ENCODE measurements around the gene RAC2. TPM values are rescaled to one million over a fixed set of nuclear protein-coding genes. Genes with fewer than 3 reads are reported as not detected.

The RAC2 gene
- total and polyA plus RNA-seq, 9 of the 15 experiments (the other 6 are each of a cell fraction or from before 2014, with no cell fraction given) = 22.7 to 103 (median 43.3) TPM

DNA sequence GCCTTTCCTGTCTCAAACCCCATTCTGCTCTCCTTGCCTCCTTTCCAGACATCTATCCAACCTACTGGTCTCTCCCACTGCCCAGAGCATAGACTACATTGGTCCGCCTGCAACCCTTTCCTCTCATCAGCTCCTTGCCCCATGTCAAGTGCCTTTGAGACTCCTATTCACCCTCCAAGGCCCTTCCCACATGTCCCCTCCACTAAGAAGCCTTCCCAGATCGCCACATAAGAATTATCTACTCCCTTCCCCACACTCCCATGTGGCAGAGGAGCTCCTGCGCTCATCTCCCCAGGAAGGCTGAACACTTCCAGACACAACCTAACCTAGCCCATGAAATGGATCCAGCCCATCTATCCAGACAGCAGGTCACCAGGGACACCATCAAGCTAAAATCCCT lies 66.3 kb downstream of the RAC2 start:
- no peak for ATAC-seq
- in situ Hi-C loops (cut with MboI) = no loop called here
- TF ChIP-seq HDAC8 (tag; IDR thresholded peaks at IDR 0.05) = no peak
- no peak for TF ChIP-seq KDM2B (CRISPR knock-in tag; IDR thresholded peaks at IDR 0.05)
- TF ChIP-seq, protein P1, sequence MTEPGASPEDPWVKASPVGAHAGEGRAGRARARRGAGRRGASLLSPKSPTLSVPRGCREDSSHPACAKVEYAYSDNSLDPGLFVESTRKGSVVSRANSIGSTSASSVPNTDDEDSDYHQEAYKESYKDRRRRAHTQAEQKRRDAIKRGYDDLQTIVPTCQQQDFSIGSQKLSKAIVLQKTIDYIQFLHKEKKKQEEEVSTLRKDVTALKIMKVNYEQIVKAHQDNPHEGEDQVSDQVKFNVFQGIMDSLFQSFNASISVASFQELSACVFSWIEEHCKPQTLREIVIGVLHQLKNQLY (CRISPR knock-in tag; conservative IDR thresholded peaks at IDR 0.05) = no peak
- no peak for TF ChIP-seq SREBF1 (IDR thresholded peaks at IDR 0.05; ENCODE audit: borderline replicate concordance, low read depth, low read length)
- no peak for TF ChIP-seq DNMT1 (IDR thresholded peaks at IDR 0.05)
- TF ChIP-seq RAD21 (CRISPR knock-in tag; conservative IDR thresholded peaks at IDR 0.05 in 1 of 2, IDR thresholded peaks at IDR 0.05 in 1 of 2) = no peak
- TF ChIP-seq, protein P2, sequence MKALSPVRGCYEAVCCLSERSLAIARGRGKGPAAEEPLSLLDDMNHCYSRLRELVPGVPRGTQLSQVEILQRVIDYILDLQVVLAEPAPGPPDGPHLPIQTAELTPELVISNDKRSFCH (CRISPR knock-in tag; IDR thresholded peaks at IDR 0.05) = no peak
- TF ChIP-seq, protein P2 (tag; IDR thresholded peaks at IDR 0.05) = no peak
- TF ChIP-seq CBFB (CRISPR knock-in tag; IDR thresholded peaks at IDR 0.05) = no peak
- TF ChIP-seq FUS (optimal IDR thresholded peaks at IDR 0.05; ENCODE audit: low read depth, low read length) = no peak
- TF ChIP-seq, protein P3, sequence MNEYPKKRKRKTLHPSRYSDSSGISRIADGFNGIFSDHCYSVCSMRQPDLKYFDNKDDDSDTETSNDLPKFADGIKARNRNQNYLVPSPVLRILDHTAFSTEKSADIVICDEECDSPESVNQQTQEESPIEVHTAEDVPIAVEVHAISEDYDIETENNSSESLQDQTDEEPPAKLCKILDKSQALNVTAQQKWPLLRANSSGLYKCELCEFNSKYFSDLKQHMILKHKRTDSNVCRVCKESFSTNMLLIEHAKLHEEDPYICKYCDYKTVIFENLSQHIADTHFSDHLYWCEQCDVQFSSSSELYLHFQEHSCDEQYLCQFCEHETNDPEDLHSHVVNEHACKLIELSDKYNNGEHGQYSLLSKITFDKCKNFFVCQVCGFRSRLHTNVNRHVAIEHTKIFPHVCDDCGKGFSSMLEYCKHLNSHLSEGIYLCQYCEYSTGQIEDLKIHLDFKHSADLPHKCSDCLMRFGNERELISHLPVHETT (CRISPR knock-in tag; conservative IDR thresholded peaks at IDR 0.05 in 1 of 2, IDR thresholded peaks at IDR 0.05 in 1 of 2) = no peak
- TF ChIP-seq, protein P4, sequence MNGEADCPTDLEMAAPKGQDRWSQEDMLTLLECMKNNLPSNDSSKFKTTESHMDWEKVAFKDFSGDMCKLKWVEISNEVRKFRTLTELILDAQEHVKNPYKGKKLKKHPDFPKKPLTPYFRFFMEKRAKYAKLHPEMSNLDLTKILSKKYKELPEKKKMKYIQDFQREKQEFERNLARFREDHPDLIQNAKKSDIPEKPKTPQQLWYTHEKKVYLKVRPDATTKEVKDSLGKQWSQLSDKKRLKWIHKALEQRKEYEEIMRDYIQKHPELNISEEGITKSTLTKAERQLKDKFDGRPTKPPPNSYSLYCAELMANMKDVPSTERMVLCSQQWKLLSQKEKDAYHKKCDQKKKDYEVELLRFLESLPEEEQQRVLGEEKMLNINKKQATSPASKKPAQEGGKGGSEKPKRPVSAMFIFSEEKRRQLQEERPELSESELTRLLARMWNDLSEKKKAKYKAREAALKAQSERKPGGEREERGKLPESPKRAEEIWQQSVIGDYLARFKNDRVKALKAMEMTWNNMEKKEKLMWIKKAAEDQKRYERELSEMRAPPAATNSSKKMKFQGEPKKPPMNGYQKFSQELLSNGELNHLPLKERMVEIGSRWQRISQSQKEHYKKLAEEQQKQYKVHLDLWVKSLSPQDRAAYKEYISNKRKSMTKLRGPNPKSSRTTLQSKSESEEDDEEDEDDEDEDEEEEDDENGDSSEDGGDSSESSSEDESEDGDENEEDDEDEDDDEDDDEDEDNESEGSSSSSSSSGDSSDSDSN (IDR thresholded peaks at IDR 0.05; ENCODE audit: borderline replicate concordance in 1 of 2, low read depth in 2 of 2, low read length in 2 of 2) = no peak
- no peak for TF ChIP-seq ZNF324 (CRISPR knock-in tag; IDR thresholded peaks at IDR 0.05)
- TF ChIP-seq TAL1 (IDR thresholded peaks at IDR 0.05) = no peak
- TF ChIP-seq, protein P5, sequence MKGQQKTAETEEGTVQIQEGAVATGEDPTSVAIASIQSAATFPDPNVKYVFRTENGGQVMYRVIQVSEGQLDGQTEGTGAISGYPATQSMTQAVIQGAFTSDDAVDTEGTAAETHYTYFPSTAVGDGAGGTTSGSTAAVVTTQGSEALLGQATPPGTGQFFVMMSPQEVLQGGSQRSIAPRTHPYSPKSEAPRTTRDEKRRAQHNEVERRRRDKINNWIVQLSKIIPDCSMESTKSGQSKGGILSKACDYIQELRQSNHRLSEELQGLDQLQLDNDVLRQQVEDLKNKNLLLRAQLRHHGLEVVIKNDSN (CRISPR knock-in tag; IDR thresholded peaks at IDR 0.05) = no peak

More for the DNA sequence above, 66.3 kb downstream of the RAC2 start:
- no peaks in the 10 kb centered on the region for H3K79me2 ChIP-seq (ENCODE audit: control insufficient read depth, insufficient read depth, low read length)
- H4K20me1 ChIP-seq (replicated peaks; ENCODE audit: control insufficient read depth, insufficient read depth, low read length) = 0 out of 2 replicates have a peak, but pooled peaks cover under 1% of the 10 kb centered on the region
- intact Hi-C loops (cut with micrococcal nuclease) = no loop called here
- ChIA-PET POLR2A (interaction anchor here (1.0 kb wide), 1 partner anchor 39 kb away, joined by 3 read pairs; no protein-coding TSS in a partner anchor), CTCF (ENCODE audit: low intra/inter-chr PET ratio) (no interaction called here)
- no peaks in the 10 kb centered on the region for H3K9me3 ChIP-seq (replicated peaks; ENCODE audit: control insufficient read depth, insufficient read depth, low read depth, low read length)
- peaks cover 0 to 25% of the 10 kb centered on the region in 2 experiments; a peak in 2 of 5 replicates for H3K4me1 ChIP-seq (replicated peaks in 1 of 2; ENCODE audit: control insufficient read depth in 2 of 2, insufficient read depth in 2 of 2, low read length in 2 of 2)
- FAIRE-seq (no peak), DNase-seq (ENCODE audit: extremely low read depth in 1 of 4, low spot score in 3 of 4) (no peak)
- peaks cover 9 to 48% of the 10 kb centered on the region in 2 experiments; a peak in 4 of 5 replicates for H3K27me3 ChIP-seq (ENCODE audit: control insufficient read depth in 2 of 2, insufficient read depth in 2 of 2, low read length in 2 of 2)
- H3K9ac ChIP-seq (ENCODE audit: insufficient read depth in 1 of 2, low read depth in 2 of 2, low read length in 2 of 2) = no peak overlapping the region
- H3K27ac ChIP-seq (ENCODE audit: extremely low read depth, low read depth, low read length) = no peak overlapping the region
- no peak overlapping the region for H3K4me3 ChIP-seq
- H2AFZ ChIP-seq (ENCODE audit: low read depth, low read length) = no peak overlapping the region
- H3K4me2 ChIP-seq (ENCODE audit: insufficient read depth, low read length) = no peak overlapping the region
- no peaks in the 10 kb centered on the region for H3K9me1 ChIP-seq (ENCODE audit: control insufficient read depth, insufficient read depth, low read length)
- BruUV-seq (replicated peaks) = no TSS peak
- 22% methylated on average over 3 of the region's 3 CpGs for WGBS (ENCODE audit: insufficient coverage, low coverage, missing lambda C conversion rate)
- no peaks in the 10 kb centered on the region for H3K36me3 ChIP-seq (ENCODE audit: control insufficient read depth, insufficient read depth, low read length)

Data from K562 (cell line).